GM19035 (cell line): Measurements from ENCODE around the gene CCDC92.

Experiments used
- ATAC-seq: cut with Tn5 transposase; IDR thresholded peaks from one replicate; pipeline ENCODE4 v1.9.1; 2021; ENCODE audit not compliant: unreplicated experiment

CCDC92 gene

GRCh38 chr12:123937707-123938591, 34.7 kb downstream of the CCDC92 start:
- no peak for ATAC-seq

DNA sequence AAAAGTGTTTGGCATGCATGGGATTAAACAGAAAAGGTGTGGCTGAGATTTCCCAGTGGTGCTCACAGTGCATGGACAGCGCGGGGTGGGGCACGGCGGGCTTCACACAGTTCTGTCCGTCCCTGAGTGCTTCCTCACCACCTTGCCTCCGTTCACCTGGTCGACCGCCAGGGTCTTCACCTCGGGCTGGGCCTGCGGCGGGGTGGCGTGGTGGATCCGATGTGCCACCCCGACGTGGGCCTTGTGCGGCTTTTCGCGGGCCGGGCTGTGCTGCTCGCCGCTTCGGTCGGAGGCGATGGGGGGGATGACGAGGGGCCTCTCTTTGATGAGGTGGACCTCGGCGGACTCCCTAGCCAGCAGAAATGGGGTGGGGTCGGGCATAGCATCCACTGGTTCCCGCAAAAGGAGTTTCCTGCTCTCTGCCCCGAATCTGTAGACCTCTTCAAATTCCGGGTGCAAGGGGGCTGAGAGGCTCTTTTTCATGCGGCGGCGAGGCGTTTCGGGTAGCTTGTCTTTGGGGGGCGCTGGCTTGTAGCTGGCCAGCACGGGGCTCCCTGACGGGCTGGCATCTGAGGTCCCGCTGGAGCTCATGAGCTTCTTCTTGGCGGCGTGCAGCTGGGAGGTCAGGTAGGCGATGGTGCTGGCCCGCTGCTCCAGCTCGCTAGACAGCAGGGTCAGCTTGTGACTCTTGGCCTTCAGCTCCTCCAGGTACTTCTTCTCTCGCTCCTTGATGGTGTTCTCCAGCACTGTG, 35.5 kb downstream of the CCDC92 start:
- ATAC-seq, result no peak

DNA sequence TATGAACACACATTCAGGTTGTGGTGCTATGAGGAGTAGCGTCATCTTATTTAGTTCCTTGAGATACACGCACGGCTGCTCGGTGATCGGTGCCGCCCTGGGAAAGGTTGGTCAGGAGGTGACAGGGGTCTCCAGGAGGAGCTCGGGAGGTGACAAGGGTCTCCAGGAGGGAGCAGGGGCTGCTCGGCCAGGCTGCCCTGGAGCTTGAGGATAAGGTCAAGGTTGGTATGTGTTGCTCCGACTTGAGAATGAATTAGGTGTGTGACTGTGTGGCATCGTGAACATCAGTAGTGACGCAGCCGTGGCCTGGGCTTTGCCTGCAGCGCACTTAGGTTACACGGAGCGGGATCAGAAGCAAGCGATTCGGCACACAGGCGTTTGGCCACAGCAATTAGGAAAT, 36.2 kb downstream of the CCDC92 start:
- no peak for ATAC-seq

DNA sequence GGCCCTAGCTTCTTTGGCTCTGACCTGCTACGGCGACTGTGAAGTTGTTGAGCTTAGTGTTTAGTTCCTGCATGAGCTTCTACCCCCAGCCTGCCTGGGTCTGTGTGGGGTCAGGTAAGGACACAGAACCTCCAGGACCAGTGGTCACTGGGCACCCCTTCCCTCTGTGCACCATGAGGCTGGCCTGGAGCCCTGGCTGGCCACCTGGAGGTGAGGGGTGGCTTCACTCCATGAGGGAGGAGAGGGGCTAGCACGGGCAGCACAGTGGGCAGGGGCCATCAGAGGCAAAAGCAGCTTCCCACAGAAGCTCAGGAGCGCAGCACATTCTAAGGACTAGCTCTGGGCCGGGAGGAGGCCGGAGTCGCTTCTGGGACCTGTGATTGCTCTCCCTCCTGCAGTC, 36.7 kb downstream of the CCDC92 start:
- no peak for ATAC-seq

DNA sequence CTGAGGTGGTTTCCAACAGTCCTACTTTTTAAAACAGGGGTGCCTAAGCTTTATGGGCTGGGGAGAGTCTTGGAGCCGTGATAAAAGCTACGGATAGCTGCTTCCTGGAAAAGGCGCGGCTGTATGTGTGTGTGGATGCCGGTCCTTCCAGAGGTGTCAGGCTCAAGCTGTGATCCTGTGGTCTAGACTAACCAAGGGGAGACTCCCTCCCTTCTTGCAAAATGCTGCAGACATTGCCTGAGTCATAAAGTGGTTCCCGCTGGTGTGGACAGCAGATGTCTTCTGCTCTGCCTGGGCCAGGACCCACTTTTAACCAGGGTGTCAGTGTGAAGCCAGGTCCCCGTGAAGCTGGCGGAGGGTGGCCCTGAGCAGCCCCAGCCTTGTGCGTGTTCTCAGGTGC, 37.8 kb downstream of the CCDC92 start:
- ATAC-seq, result no peak

DNA sequence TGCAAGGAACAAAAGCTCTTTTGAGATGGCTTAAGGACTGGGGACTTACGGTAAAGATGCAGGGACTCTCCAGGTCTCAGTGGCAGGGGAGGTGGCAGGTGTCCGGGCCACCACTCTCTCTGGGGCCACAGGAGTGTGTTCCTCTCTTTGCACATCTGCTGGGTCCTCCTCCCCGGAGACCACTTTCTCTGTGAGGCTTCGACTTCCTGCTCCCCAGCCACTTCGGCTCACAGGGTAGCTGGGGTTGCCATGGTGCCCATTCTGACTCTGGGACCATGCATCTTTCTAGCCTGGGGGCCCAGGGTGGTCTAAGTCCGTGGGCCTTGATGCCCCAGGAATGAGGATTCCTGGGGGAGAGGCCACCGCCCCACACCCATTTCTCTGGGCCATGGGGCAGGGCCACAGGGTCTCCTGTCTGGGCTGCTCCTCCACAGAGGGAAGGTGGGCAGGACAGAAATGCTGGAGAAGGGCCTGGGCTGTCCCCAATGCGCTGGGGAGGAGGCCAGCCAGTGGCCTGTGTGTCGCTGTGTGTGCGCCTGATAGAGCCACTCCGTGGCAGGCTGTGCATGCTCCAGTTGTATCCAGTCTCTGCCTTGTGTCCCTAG, 38.5 kb downstream of the CCDC92 start:
- no peak for ATAC-seq

- no peak for ATAC-seq
These were observed 39.4 kb downstream of the CCDC92 start for GRCh38 chr12:123933214-123933613.

GRCh38 chr12:123931686-123932321, 40.8 kb downstream of the CCDC92 start:
- no peak for ATAC-seq

DNA sequence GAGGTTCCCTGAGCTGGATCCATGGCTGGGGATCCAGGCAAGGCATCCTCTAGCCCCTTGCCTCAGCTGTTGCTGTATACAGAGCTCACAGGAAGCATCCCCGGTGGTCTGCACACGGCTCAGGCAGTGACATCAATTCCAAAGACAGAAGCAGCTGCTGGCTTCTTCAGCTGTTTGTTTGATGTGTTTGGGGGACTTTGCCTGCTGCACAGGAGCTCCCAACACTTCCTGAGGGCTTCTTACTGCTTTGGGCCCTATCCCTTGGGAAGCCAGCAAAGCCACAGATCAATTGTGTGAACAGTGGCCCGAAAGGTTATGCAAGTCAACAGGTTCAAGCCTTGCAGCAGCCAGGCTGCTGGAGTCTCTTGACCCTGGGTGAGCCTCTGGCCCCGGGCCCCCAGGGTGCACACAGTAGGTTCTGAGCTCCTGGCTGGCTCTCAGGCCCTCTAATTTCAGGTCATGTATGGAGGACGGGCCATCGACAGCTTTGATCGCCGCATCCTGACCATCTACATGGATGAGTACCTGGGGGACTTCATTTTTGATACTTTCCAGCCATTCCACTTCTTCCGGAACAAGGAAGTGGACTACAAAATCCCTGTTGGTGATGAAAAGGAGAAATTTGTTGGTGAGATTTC, 42.6 kb downstream of the CCDC92 start:
- ATAC-seq, result no peak

DNA sequence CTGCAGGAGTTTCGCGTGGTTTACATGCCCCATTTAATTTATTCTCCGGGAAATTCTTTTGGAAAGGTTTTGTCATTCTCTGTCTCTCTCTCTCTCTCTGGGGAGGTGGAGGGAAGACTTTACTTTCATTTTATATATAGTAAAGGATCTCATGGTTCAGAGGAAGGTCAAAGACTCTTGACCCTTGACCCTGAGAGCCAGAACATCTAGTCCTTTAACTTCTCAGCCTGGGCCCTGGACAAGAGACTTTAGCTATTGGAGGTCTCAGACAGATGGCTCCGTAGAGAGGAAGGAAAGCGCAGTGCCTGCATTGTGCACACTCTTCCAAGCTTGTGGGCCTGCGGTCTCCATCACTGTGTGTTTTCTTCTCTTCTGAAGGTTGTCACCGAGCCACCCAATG, 43.7 kb downstream of the CCDC92 start:
- no peak for ATAC-seq

- ATAC-seq, result no peak
These were observed 44.3 kb downstream of the CCDC92 start for GRCh38 chr12:123928274-123928865.

DNA sequence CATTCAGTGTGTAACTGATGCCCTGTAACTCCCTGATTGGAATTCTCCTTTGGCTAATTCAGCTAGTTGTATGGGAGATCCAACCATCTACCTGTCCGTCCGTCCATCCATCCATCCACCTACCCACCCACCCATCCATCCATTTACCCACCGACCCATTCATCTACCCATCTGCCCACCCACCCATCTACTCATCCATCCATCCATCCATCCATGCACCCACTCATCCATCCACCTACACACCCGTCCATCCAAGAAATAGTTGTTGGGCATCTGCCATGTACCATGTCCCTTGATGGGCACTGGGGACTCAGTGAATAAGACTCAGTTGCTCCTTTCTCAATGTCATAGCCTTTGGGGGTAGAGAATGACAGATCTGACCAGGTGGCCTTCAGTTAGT, 48.1 kb downstream of the CCDC92 start:
- no peak for ATAC-seq

- ATAC-seq, result no peak
These were observed 48.7 kb downstream of the CCDC92 start for GRCh38 chr12:123923927-123924326.

- ATAC-seq, result no peak
These were observed 49.6 kb downstream of the CCDC92 start for GRCh38 chr12:123923038-123923437.

- ATAC-seq, result no peak
These were observed 52.7 kb downstream of the CCDC92 start for GRCh38 chr12:123919980-123920360.

DNA sequence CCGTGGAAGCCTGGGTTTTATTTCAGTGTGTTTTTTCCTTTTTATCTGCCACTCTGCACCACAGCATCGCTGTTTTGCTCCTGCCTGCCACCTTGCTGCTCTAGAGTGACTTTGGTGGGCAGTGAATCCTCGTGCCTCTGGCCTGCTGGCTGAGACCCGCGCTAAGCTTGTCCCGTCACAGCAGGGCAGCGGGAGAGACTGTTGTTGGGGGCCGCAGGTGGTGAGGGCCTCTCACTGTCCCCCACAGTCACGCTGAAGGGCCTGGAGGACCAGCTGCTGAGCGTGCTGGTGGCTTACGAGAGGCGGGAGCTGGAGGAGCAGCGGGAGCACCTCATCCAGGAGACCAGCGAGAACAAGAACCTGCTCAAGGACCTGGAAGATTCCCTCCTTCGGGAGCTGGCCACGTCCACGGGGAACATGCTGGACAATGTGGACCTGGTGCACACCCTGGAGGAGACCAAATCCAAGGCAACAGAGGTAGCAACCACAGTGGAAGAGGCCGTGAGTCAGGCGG, 55.2 kb downstream of the CCDC92 start:
- no peak for ATAC-seq

DNA sequence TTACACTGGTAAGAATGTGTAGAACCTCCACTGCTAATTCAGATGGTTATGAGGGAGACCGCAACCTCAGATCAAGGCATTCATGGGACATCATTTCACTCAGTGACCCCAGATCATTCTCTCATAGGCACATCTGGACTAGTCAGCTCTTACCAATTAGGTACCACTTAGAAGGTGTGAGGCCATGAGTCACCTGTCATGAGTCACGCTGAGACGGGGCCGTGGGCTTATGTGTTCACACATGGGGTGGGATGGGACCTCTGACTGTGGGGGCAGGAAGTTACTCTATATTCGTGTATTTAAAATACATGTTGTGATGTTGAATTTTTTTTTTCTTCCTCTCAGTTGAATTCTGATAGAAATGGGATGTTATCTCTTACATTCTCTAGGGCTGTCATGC, 55.9 kb downstream of the CCDC92 start:
- no peak for ATAC-seq

- no peak for ATAC-seq
These were observed 57.8 kb downstream of the CCDC92 start for GRCh38 chr12:123914726-123915333.

DNA sequence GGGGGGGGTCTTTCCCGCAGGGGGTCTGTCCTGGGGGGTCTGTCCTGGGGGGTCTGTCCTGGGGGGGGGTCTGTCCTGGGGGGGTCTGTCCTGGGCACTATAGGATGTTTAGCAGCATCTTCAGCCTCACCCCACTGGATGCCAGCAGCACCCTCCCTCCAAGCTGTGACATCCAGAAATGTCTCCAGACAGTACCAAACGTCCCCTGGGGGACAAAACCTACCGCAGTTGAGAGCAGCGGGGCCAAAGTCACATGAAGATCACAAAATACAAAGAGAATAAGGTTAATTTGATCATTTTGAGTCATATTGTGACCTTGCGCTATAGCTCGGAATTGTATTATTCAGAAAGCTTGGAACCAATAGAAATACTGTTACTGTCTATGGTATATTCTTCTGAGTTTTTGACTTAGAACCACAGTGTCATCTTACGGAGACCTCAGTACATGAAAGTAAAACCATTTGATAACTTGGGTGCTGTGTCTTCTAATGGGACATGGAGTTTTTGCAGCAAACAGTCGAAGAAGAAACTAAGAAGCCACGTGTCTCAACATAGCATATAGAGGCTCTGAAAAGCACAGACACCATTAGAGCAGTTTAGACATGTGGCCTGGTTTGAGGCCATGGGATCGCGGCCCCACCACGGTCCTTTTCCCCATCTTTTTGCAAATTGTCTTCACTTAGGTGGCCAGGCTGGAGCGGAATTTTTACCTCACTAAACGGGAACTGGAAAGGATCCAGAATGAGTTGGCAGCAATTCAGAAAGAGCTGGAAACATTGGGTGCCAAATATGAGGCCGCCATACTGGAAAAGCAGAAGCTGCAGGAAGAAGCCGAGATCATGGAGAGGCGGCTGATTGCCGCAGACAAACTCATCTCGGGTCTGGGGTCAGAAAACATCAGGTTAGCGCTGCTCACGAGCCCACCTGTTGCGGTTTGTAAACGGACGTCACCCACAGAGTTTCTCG, 59.9 kb downstream of the CCDC92 start:
- no peak for ATAC-seq
